Transverse colon (tissue), 3 donors: ENCODE measurements around the gene XIST.

ENCODE experiments used
- CTCF ChIP-seq, 5 experiments: fragments of 200-600 bp in 3 of 5; fragments of 450-650 bp in 2 of 5; sonication (generic) in 3 of 5; IDR thresholded peaks; 1 replicate in 2 of 5; 2 replicates in 3 of 5; pipeline ENCODE4 v1.5.1; 2016 to 2017; ENCODE audit warnings: antibody characterized with exemption in 5 of 5, inconsistent platforms in 3 of 5, mild to moderate bottlenecking in 2 of 5, moderate library complexity in 1 of 5
- EP300 ChIP-seq: sonication (generic); formaldehyde crosslinking; IDR thresholded peaks from one replicate; pipeline ENCODE4 v1.6.1; 2017; ENCODE audit warnings: antibody characterized with exemption, low read depth
- POLR2A ChIP-seq: fragments of 450-650 bp; IDR thresholded peaks from one replicate; pipeline ENCODE4 v1.6.1; 2016; ENCODE audit warnings: antibody characterized with exemption, mild to moderate bottlenecking, moderate library complexity

GRCh38 chrX:73859622-73860021 is 7.1 kb upstream of the XIST start:
- TF ChIP-seq POLR2A: no peak
- no peak for TF ChIP-seq CTCF (IDR thresholded peaks at IDR 0.05)
- no peak for TF ChIP-seq EP300
